GM18499 (cell line): ENCODE measurements around the gene ITGB7.

ENCODE experiments used
- ATAC-seq: cut with Tn5 transposase; IDR thresholded peaks from one replicate; pipeline ENCODE4 v1.9.1; 2021; ENCODE audit warnings: moderate number of reproducible peaks; ENCODE audit not compliant: insufficient read depth, unreplicated experiment

Gene ITGB7

DNA sequence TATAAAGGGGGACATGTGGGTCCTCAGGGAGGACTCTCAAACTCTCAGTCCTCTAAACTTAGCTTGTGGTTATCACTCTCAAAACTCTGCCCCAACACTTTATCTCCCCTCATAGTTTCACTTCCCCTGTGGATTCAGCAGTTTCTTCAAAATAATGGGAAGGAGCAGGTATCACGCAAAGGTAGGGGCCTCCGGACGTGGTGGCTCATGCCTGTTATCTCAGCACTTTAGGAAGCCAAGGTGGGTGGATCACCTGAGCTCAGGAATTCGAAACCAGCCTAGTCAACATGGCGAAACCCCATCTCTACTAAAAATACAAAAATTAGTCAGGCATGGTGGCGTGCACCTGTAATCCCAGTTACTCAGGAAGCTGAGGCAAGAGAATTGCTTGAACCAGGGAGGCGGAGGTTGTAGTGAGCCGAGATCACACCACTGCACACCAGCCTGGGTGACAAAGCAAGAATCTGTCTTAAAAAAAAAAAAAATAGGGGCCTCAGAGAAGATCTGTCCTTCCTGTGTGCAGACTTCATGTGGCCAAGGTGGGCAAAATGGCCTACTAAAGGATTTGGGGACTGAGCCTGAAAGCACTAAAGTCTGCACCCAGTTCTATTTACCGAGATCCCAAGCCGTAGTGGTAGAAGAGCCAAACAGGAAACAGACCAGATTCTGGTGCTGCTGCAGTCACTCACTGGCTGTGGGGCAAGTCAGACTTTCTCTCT is 6.4 kb downstream of the ITGB7 start:
- ATAC-seq, result no peak

DNA sequence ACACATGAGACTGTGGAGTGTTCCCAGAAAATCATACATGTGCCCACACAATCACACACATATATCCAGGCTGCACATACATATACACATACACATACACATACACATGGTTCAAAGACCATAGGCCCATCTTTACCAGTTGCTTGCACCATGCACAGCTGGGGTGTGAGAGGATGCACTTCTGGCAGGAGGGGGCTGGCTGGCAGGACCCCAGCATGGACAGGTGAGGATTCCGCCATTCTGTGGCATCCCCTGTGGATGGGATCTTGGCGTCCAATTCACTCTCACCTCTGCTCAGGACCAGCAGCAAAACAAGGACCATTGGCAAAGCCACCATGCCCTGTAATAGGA is 7.0 kb downstream of the ITGB7 start:
- ATAC-seq, result no peak

DNA sequence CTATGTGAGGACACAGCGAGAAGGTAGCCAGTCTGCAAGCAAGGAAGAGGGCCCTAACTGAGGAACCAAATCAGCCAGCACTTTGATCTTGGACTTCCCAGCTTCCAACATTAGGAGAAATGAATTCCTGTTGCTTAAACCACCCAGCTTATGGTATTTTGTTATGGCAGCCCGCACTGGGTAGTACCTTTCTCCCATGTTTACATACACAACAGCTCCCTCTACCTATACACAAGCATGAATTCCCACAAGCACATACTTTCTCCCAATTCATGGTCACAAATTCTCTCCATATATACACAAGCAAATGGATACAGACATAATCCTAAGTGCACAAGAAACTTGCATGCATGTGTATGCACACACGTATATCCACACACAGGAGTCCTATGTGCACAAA is 7.4 kb downstream of the ITGB7 start:
- no peak for ATAC-seq

DNA sequence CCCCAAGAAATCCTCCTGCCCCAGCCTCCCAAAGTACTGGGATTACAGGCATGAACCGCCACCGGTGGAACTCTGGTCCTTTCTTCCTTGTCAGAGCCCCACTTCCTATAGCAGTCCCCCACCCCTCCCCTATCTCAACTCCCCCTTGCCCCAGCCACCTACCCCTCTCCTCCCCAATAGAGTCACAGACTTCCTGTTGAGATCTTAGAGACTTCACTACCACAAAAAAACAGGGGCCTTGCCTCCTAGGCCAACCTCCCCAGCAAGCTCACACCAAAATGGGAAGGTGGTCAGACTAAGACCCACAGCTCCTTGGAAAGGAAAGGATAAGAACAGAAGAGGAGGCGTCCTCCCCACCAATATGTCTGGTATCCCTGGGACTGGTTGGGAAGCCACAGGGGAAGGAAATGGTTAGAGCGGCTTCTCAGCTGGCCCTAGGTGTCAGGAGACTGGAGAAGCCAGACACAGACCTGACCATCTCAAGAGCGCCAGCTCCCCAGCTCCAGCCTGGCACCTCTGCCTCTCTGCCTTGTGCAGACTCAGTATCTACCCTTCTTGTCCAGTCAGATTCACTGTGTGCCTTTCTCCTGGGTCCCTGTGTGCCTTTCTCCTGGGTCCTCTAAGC is 8.5 kb downstream of the ITGB7 start:
- no peak for ATAC-seq

DNA sequence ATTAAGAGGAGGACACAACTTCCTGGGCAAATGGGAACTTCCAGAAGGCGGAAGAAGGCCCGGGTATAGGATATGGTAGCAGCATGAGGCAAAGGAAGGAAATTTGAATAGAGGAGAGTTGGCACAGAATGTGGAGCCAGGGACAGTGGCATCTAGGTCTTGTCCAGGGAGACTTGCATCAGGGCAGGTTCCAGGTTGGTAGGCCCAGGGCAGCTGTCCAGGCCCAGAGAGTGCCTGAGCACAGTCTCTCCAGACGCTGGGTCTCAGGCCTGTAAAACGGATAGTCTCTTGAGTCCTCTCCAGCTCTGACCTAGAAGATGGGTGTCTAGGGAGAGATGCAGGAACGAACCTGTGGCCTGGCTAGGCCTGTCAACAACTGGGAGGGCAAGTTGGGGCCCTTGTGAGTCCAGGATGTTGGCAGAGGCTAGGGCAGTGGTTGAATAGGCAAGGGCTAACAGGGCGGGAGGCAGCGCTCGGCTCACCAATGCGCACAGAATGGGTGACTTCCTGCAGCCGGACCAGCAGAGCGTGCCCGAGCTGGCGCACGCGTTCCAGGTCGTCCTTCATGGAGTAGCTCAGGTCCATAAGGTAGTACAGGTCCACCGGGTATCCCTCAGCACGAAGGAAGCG is 9.9 kb downstream of the ITGB7 start:
- no peak for ATAC-seq

DNA sequence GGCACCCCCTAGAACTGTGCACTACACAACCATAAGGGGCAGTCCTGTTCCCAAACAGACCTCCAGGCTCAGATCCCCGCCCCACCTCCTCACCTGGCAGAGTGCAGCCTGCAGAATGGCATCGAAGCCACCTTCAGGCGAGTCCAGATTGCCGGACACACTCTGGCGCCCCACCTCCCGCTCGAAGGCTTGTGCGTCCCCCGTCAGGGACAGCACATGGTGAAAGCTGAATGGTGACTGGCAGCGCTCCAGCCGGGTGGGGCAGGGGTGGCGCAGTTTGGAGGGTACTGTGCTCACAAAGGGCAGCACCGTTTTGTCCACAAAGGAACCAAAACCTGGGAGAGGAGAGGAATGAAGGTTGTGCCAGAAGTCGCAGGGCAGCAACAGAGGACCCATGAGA is 10.6 kb downstream of the ITGB7 start:
- ATAC-seq, result no peak

DNA sequence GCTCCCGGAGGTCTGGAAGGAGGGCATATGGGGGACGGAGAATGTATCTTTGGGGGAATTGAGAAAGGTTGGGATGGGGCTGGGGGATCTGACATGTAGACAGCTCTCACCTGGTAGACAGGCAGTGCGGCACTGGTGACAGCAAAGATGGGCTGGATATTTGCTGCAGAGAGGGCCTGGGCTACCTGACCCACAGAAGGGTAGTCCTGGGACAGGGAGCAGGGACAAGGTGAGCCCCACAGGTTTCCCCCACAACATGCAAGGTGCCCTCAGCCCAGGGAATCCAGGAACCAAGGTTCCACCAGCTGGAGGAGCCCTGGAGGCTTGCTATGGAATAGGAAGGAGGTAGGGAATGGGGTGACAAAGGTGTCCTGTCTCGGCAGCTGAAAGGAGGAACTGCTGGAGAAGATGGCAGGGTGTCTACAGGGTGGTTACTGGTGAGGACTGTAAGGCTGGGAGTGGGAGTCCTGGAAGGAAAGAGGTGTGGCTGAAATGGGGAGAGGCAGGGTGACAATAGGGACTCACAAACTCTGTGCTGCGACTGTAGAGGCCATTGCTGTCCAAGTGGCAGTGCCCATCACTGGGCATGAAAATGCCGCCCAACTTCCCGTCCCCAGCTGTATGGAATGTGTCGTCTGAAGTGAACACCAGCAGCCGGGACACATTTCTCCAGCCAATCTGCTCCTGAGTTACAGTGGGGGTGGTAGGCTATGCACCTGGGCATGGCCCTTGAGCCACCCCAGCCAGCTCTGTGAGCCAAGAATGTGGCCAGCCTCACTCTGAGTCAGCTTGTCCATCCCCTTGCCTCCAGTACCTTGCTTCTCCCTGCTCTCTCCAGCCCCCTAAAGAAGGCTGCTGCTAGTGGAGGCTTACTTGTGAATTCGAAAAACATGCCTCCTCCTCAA is 11.3 kb downstream of the ITGB7 start:
- ATAC-seq, result no peak

DNA sequence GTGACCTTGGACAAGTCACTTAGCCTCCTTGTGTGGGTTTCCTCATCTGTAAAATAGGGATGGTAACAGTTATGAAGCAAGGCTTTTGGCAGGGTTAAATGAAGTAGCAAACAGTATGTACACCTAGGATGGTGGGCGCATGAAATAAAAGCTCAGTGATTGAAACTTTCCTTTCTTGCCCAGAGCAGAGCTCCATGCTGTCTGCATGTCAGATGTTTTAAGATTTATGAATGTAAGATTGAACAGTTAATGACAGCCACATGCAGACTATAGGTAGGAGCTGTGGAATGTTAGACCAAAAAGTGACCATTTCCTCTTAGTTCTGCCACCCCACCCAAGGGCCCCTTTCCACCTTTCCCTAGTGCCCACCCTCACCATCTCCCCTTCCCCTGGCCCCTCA is 12.1 kb downstream of the ITGB7 start:
- ATAC-seq, result no peak

DNA sequence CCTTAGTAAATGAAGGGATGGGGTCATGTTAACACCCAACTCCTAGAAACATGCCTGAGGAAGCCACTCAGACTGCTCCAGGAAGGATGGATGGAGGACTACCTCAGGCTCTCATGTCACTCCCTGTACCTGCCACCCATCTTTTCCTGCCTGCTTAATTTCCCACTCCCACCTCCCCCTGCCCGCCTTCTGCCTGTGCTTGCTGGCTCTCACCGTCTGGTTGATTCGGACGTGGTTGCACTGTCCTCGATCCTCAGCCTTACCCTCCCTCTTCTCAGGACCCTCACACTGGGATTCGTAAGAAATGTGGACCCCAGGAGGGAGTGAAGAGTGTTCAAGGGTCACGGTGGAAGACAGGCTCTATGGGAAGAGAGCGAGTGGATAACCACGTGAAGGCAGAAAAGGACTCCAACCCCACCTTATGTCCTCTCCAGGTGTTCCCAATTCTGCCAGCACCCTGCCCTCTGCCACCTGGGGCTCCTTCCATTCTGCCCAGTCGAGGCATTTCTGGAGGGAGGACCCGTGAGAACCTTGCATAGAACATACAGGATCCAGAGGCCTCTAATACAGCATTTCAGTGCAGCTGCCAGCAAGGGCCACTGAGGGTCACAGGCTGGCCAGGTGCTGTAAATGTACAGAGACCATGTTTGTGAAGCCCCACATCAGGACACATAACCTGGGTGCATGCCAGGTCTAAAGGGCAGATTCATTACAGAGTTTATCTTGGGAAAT is 12.9 kb downstream of the ITGB7 start:
- no peak for ATAC-seq

DNA sequence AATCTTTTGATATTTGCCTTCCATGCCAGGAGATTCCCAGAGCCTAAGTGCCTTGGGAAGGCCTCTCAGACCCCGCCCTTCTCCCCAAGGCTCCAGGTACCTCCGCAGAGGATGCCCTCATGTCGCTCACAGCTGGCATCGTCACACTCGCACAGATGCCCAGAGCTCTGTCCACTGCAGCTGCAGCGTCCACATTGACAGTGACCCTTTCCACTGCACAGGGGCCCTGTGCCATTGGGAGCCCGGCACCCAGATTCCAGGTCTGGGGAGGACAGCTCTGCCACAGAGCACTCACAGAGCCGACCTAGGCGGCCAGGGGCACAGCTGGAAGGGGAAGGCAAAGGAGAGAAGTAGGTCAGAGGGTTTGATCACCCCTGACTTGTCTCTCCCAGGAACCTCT is 14.0 kb downstream of the ITGB7 start:
- ATAC-seq, result no peak

DNA sequence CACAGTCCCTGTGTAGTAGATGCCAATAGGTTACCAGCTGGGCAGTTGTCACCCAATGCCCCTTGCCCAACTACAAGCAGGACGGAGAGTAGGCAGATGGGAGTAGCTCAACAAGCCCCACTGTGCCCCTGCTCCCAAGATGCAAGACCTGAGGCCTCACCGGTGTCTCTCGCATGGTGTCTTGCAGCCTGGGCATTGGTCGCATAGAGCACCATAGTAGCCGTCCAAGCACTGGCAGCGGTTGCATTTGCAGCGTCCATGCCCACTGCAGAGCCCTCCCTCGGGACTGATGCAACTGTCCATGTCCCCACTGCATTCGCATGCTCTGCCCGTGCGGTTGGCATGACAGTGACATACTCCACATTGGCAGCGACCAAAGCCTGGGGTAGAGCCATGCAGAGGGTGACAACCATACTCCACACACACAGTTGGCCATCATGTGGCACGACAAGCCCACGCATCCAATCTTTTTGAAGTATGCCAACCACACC is 14.5 kb downstream of the ITGB7 start:
- no peak for ATAC-seq

DNA sequence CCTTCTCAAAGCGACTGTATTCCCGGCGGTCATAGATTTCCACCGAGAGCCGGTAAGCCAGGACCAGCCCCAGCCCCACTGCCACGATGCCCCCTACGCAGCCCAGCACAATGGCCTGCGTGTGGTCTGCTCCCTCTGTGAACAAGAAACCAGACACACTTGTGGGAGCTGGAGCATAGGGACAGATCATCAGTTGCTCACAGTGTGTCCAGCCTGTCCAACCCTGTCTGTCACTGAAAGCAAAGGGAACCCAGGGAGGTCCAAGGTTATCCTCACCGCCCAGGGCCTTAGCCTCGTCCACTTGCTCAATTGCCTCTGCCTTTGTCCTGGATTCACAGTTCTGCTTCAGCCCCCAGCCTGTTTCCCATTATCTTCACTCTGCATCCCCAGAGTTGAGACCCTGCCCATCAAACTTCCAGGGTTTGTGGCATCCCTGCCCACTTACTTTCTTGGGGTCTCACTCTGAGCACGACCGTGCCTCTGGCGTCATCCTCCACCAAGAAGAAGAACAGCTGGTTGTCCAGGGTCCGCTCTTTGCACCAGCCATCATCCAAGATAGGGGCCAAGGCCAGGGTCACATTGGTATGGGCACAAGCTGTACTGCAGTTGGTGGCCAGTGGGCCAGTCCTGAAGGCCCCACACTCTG is 15.0 kb downstream of the ITGB7 start:
- ATAC-seq, result no peak

DNA sequence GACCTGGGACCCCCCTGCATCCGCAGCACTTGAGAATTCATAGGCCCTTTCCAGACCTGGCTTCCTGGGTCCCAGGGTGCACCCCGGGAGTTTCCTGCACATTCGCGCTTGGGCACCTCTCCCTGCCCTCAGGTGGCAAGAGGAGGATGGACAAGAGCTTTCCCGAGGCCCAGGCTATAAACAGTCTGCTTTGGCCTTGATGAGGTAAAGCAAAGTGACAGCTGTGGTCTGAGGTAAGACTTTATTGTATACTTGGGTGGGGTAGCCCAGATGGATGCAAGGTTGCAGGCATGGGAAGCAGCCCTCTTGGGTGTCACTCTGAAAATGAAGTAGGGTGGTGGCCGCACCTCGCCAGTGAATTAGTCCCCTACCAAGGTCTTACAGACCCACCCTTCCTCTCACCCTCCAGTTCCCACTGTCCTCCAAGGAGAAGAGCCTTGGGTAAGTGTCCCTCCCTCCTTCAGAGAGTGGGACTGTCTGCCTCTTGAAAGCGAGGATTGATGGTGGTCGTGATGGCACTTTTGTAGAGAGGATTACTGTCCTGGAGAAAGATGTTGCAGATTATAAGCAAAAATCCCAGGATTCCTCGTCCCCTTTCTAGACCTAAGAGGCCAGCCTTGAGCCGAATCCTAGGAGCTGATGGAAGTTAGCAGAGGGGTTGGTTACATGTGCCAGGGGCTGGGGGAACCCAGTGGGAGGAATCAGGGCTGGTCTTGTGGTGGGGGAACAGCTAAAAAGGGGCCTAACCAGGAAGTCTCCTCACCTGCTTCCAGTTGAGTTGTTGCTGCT is 15.8 kb downstream of the ITGB7 start:
- ATAC-seq, result no peak

DNA sequence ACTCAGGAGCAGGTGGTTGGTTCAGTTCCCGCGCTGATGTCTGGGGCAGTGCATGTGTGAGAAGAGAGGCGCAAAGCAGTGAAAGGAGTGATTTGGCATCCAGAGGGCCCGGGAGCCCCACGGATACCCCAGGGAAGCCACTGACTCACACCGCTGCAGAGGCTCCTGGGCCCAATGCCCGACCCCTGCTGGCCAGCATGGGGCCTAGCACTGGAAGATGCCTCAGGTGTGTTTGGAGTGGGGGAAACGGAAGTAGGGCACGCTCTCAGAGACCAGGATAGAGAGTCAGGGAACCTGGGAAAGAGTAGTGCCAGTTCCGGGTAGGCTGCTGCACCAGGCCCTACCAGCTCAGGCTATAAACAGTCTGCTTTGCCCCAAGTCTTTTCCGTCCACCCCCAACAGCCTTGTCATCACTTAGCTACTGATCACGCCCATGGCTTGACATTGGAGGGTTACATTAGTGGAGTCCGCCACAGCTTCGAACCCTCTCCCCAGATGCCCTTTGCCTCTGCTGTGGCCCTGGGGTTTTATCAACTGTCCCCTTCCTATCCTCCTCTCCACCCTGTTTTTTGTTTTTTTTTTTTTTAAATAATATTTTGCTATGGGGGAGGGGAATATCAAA is 16.8 kb downstream of the ITGB7 start:
- ATAC-seq, result no peak

DNA sequence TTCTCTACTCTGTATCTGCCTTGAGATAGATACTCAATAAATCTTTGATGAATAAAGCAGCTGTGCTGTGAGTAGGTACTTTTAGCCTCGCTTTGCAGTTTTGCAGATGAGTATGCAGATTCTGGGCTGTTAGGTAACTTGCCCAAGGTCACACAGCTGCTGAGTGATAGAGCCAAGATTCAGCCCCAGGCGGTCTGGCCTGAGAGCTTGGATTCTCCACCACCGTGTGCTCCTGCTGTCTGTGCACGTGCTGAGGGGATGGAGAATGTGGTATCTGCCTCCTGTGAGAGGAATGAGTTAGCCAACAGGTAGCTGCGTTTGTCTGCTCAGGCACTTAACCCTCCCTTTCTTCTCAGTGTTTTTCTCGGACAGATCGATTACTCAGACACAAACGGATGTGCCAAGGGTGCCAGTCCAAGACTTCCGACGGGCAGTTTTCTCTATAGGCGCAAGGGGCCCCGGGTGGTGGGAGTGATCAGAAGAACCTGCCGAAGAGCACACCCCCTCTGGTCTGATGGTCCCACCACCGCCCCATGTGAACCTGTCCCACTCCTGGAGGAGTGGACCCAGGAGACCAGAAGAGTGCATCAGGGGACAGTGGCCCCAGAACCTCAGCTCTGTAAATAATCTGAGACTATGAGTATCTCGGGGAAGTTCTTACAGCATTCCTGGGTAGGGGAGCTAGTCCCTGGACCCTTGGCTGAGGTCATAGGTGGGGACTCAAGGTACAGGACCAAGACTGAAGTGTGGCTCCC is 19.7 kb downstream of the ITGB7 start:
- ATAC-seq, result no peak

DNA sequence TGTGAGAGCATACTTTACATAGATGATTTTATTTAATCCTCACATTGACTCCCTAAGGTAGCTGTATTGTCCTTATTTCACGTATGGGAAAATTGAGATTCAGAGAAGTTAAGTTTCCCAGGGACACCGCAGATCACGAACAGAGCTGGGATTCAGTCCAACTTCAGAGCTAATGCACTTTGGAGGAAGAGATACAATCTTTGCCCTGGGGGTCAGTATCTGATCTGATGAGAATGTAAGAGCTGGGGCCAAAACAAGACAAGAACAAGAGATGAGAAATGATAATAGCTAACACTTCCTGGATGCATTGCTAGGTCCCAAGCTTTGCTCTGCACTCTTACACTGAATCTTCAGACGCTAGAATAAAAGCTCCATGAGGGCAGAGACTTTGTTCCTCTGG is 20.3 kb downstream of the ITGB7 start:
- ATAC-seq, result no peak

DNA sequence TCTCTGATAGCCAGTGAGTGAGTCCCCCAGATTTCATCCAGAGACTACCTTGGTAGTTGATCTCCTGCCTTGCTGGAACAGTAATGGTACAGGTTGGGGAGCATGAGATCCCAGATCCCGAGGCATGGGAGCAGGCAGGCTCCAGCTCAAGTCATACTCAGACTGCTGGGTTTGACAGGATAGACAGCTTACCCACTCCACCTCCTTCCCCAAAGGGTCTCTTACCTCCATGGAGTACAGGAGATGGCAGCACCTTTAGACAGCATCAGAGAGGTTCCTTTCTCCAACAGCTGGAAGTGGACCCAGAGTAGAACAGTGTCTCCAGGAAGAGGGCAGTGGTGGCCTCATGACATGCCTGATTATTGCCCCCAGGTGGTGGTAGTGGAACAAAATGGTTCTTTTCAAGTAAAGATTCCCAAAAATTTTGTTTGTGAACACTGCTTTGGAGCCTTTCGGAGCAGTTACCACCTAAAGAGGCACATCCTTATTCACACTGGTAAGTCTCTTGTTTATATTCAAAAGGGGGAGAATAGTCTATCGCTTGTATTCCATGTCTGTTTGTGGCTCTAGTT is 21.4 kb downstream of the ITGB7 start:
- no peak for ATAC-seq
